ENCODE results near the gene U2SURP. TPM values are rescaled to one million over a fixed set of nuclear protein-coding genes. Genes with fewer than 3 reads are reported as not detected.

The U2SURP gene
- total RNA-seq, 1 experiment from 2014 or later = 135 TPM

DNA sequence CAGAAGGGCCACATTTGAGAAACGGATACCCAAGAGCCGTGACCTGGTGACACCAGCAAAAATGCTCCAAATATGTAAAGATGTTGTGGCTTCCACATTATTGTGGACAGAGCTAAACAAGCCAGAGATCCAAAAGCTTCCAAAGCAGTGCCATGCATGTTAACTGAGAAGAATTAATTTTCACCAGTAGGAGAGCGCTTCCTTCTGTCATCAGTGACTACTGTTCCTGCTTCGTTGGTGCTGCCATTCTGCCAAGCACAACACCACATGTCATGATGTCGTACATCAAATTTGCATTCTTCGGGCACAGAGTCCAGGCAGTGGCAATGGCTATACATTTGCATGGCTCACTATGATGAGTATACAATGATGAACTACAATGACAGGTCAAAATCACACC lies 99.1 kb downstream of the U2SURP start:
- no peak for DNase-seq (ENCODE audit: low read depth)

DNA sequence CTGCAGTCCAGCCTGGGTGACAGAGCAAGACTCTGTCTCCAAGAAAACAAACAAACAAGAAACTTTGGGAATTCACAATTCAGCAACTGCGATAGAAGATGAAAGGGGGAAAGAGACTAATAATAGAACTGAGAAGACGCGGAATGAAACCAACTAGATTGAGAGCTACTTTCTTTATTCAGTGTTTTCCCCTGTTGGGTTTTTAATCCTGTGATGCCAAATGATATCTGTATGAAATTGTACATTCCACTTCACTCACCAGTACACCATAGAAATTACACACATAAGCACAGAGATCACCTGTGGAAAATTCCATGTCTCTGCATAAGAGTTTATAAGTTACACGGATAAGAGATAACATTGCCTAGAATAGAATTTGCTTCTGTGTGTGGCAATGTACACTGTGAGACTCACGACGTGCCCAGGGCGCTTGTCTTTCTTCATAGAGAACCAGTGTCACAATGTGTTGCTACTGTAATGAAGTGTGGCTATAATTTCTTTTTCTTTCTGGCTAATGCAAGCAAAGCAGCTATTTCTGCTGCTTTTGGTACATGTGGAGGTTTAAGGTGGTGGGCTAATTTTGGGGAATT lies 100.5 kb downstream of the U2SURP start:
- DNase-seq (ENCODE audit: low read depth) = no peak

DNA sequence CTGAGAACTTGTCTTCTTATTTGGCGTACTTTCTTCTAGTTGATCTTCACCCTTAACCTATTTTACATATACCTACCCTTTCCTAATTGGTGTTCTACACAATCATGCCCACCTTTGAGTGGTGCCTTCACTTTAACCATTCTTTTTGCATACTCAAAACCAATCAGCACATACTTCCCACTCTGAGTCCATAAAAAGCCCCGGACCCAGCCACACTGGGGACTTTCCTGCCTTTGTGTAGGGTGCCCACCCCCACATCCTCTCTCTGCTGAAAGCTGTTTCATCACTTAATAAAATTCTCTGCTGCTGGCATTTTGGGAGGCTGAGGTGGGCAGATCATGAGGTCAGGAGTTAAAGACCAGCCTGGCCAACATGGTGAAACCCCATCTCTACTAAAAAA lies 102.3 kb downstream of the U2SURP start:
- DNase-seq (ENCODE audit: low read depth) = no peak

DNA sequence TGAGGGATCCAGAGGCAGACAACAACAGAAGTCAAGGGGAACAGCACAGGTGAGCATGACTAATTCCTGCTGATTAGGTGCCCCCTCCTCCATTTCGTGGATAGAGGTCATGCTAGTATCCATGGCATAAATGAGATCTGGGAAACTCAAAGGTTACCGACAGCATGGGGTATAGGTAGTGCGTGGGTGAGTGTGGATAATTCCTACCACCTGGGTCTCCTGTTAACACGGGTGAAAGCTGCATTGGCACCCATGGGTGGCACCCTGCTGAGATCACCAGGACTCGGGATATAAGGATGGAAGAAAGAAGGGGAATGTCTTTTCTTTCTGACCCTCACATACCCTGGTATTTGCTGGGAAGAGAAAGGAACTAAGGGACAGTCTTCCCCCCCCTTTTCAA lies 103.8 kb downstream of the U2SURP start:
- DNase-seq (ENCODE audit: low read depth) = no peak

DNA sequence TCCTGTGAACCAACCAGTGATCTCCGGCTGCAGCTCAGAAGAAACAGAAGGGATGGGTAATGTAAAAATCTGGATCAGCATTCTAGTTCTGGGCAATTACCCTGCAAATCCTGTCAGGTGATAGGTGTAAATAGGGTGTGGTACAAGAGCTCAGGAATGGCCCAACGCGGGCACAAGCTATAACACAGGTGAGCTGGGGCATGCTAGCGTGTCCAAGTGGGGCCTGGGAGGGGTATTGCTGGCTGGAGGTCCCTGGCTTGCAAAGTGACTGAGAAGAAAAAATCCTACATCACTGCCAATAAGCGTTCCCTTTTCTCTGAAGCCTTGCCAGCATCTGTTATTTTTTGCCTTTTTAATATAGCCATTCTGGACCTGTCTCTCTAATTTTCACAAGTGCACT lies 108.5 kb downstream of the U2SURP start:
- DNase-seq (ENCODE audit: low read depth) = no peak

Other genes with a start within 250 kb of the U2SURP start
- gene PCOLCE2, start 112.5 kb upstream of the U2SURP start, total RNA-seq (2014; rRNA removed; shearing (Covaris generic)) = 13.8 and 27.8 TPM in 2 replicates
- 0.17 TPM in 1 of 2 replicates, not detected in the other for gene PAQR9, start 37.9 kb upstream of the U2SURP start, total RNA-seq (2014; rRNA removed; shearing (Covaris generic))
- 9.5 and 14.2 TPM in 2 replicates for gene CHST2, start 118.2 kb downstream of the U2SURP start, total RNA-seq (2014; rRNA removed; shearing (Covaris generic))